Lung microvascular endothelial cell (primary cell): Measurements from ENCODE around the gene AOC2. TPM values are rescaled to one million over a fixed set of nuclear protein-coding genes. Genes with fewer than 3 reads are reported as not detected.
"Not testable (repeated sequence)": the region's sequence is repeated elsewhere in the genome, so short reads cannot be mapped to it uniquely, and the experiment has no call there.

Experiments used
- DNase-seq, 2 donors: peaks; one replicate each; pipeline versions ENCODE4 v3.0.0 to v3.0.0-alpha.2; 2010; ENCODE audit warnings: low read depth in 2 of 2
- total RNA-seq: library from RNA; depleted of rRNA; stranded (reverse); fragments of >200 nt; gene quantifications from 2 replicates; pipeline ENCODE4 v1.2.1, GENCODE V29; 2014

Gene AOC2
- total RNA-seq, 1 donor from 2014 or later: 0.40 TPM

- DNase-seq: no peak
These were observed 36.5 kb downstream of the AOC2 start for GRCh38 chr17:42880776-42881310.

GRCh38 chr17:42881706-42882105 is 37.3 kb downstream of the AOC2 start:
- DNase-seq: not testable (repeated sequence)

- no peak for DNase-seq
These were observed 37.8 kb downstream of the AOC2 start for GRCh38 chr17:42882166-42882565.

- no peak for DNase-seq
These were observed 39.6 kb downstream of the AOC2 start for GRCh38 chr17:42883802-42884558.

GRCh38 chr17:42885806-42886205 is 41.4 kb downstream of the AOC2 start:
- DNase-seq: not testable (repeated sequence)

GRCh38 chr17:42886283-42887176 is 42.1 kb downstream of the AOC2 start:
- DNase-seq: no peak

- DNase-seq: no peak
These were observed 45.4 kb downstream of the AOC2 start for GRCh38 chr17:42889809-42890208.

GRCh38 chr17:42891539-42892152 is 47.3 kb downstream of the AOC2 start:
- DNase-seq: peak; percentile 40 to 71

- peak; percentile 44 to 45 for DNase-seq
These were observed 49.0 kb downstream of the AOC2 start for GRCh38 chr17:42893359-42893758.

- peak in 1 of 2 donors; percentile 27 for DNase-seq
These were observed 50.2 kb downstream of the AOC2 start for GRCh38 chr17:42894283-42895184.

GRCh38 chr17:42895185-42895555 is 50.8 kb downstream of the AOC2 start:
- peak; percentile 23 to 93 for DNase-seq

- DNase-seq: no peak
These were observed 53.9 kb downstream of the AOC2 start for GRCh38 chr17:42898147-42898811.

GRCh38 chr17:42899981-42900380 is 55.6 kb downstream of the AOC2 start:
- not testable (repeated sequence) for DNase-seq

Other genes starting within 250 kb of the AOC2 start
- gene RETREG3, start 235.2 kb upstream of the AOC2 start, total RNA-seq: 52.5 and 65.3 TPM in 2 replicates
- 15.3 and 16.3 TPM in 2 replicates for gene TUBG1, start 234.9 kb upstream of the AOC2 start, total RNA-seq
- 3.5 and 4.8 TPM in 2 replicates for gene TUBG2, start 185.3 kb upstream of the AOC2 start, total RNA-seq
- 10.2 and 11.9 TPM in 2 replicates for gene PLEKHH3, start 167.6 kb upstream of the AOC2 start, total RNA-seq
- gene CCR10, start 162.7 kb upstream of the AOC2 start, total RNA-seq: 2.0 and 3.5 TPM in 2 replicates
- 6.7 and 15.3 TPM in 2 replicates for gene CNTNAP1, start 162.0 kb upstream of the AOC2 start, total RNA-seq
- 6.3 and 13.5 TPM in 2 replicates for gene EZH1, start 99.5 kb upstream of the AOC2 start, total RNA-seq
- gene RAMP2, start 83.4 kb upstream of the AOC2 start, total RNA-seq: 12.9 and 36.3 TPM in 2 replicates
- gene VPS25, start 71.1 kb upstream of the AOC2 start, total RNA-seq: 35.7 and 42.1 TPM in 2 replicates
- 0.99 and 1.5 TPM in 2 replicates for gene WNK4, start 64.0 kb upstream of the AOC2 start, total RNA-seq
- gene COA3, start 45.9 kb upstream of the AOC2 start, total RNA-seq: 54.0 and 83.3 TPM in 2 replicates
- gene CNTD1, start 45.7 kb upstream of the AOC2 start, total RNA-seq: under 0.01 TPM in 1 of 2 replicates, not detected in the other
- gene BECN1, start 20.3 kb upstream of the AOC2 start, total RNA-seq: 115 and 146 TPM in 2 replicates
- gene PSME3, start 11.2 kb upstream of the AOC2 start, total RNA-seq: 49.5 and 56.5 TPM in 2 replicates
- 0.20 and 0.22 TPM in 2 replicates for gene AOC3, start 6.6 kb downstream of the AOC2 start, total RNA-seq
- gene G6PC1, start 56.2 kb downstream of the AOC2 start, total RNA-seq: not detected in 2 replicates
- gene AARSD1, start 119.9 kb downstream of the AOC2 start, total RNA-seq: 12.0 and 17.5 TPM in 2 replicates
- under 0.01 and 0.20 TPM in 2 replicates for gene PTGES3L, start 135.5 kb downstream of the AOC2 start, total RNA-seq
- gene RUNDC1, start 136.0 kb downstream of the AOC2 start, total RNA-seq: 6.5 and 11.1 TPM in 2 replicates
- 852 and 854 TPM in 2 replicates for gene RPL27, start 153.8 kb downstream of the AOC2 start, total RNA-seq
- gene IFI35, start 162.2 kb downstream of the AOC2 start, total RNA-seq: 7.5 and 8.3 TPM in 2 replicates
- gene VAT1, start 177.8 kb downstream of the AOC2 start, total RNA-seq: 155 and 161 TPM in 2 replicates
- 0.20 and 0.22 TPM in 2 replicates for gene RND2, start 180.7 kb downstream of the AOC2 start, total RNA-seq